ENCODE data around the gene CDC14A. TPM values are rescaled to one million over a fixed set of nuclear protein-coding genes. Genes with fewer than 3 reads are reported as not detected.
A peak's percentile ranks its signal among the peaks of the same experiment; 100 is the strongest.
"Not testable (repeated sequence)": the region's sequence is repeated elsewhere in the genome, so short reads cannot be mapped to it uniquely, and the experiment has no call there.

The CDC14A gene
- total and polyA plus RNA-seq, 2 donors: 3.9 to 29.1 TPM

GRCh38 chr1:100322436-100323211, 29.7 kb upstream of the CDC14A start:
- Histone ChIP-seq H3K4me3 (ENCODE audit: low read depth, low read length) (no peak overlapping the region), H3K27ac (ENCODE audit: low read depth) (no peak overlapping the region), H3K36me3 (ENCODE audit: insufficient read depth) (no peaks in the 10 kb centered on the region), H3K4me1 (ENCODE audit: insufficient read depth) (no peaks in the 10 kb centered on the region)
- 61% methylated on average over 1 of the region's 1 CpG for WGBS
- DNase-seq (ENCODE audit: extremely low spot score): no peak

- no peaks in the 10 kb centered on the region for H3K4me1 ChIP-seq (ENCODE audit: insufficient read depth)
- no peak overlapping the region for H3K27ac ChIP-seq (ENCODE audit: low read depth)
- no peak for DNase-seq (ENCODE audit: extremely low spot score)
Measured at GRCh38 chr1:100323419-100324106, 28.7 kb upstream of the CDC14A start.

GRCh38 chr1:100325415-100326324, 26.6 kb upstream of the CDC14A start:
- DNase-seq (ENCODE audit: extremely low spot score): peak; percentile 23
- no peaks in the 10 kb centered on the region for H3K36me3 ChIP-seq (ENCODE audit: insufficient read depth)
- no peaks in the 10 kb centered on the region for H3K4me1 ChIP-seq (ENCODE audit: insufficient read depth)
- no peak overlapping the region for H3K27ac ChIP-seq (ENCODE audit: low read depth)
- no peak overlapping the region for H3K4me3 ChIP-seq (ENCODE audit: low read depth, low read length)
- WGBS: 78% methylated on average over 7 of the region's 7 CpGs

More at GRCh38 chr1:100323419-100324106, 28.7 kb upstream of the CDC14A start:
- 74% methylated on average over 6 of the region's 6 CpGs for WGBS
- H3K4me3 ChIP-seq (ENCODE audit: low read depth, low read length): no peak overlapping the region
- H3K36me3 ChIP-seq (ENCODE audit: insufficient read depth): no peaks in the 10 kb centered on the region

- H3K4me1 ChIP-seq (ENCODE audit: insufficient read depth); H3K4me3 ChIP-seq (ENCODE audit: low read depth, low read length); H3K36me3 ChIP-seq (ENCODE audit: insufficient read depth); DNase-seq (ENCODE audit: extremely low spot score); H3K27ac ChIP-seq (ENCODE audit: low read depth): not testable (repeated sequence)
- 95% methylated on average over 1 of the region's 1 CpG for WGBS
Measured at GRCh38 chr1:100326325-100326670, 26.0 kb upstream of the CDC14A start.

GRCh38 chr1:100328133-100328532, 24.2 kb upstream of the CDC14A start:
- H3K4me1 ChIP-seq (ENCODE audit: insufficient read depth): no peaks in the 10 kb centered on the region
- H3K4me3 ChIP-seq (ENCODE audit: low read depth, low read length): no peak overlapping the region
- no peak overlapping the region for H3K27ac ChIP-seq (ENCODE audit: low read depth)
- 90% methylated on average over 1 of the region's 1 CpG for WGBS
- no peak for DNase-seq (ENCODE audit: extremely low spot score)
- H3K36me3 ChIP-seq (ENCODE audit: insufficient read depth): no peaks in the 10 kb centered on the region

GRCh38 chr1:100331146-100331545, 21.2 kb upstream of the CDC14A start:
- not testable (repeated sequence) for H3K4me3 ChIP-seq (ENCODE audit: low read depth, low read length); DNase-seq (ENCODE audit: extremely low spot score); H3K4me1 ChIP-seq (ENCODE audit: insufficient read depth); H3K36me3 ChIP-seq (ENCODE audit: insufficient read depth); H3K27ac ChIP-seq (ENCODE audit: low read depth)
- WGBS: 49% methylated on average over 2 of the region's 2 CpGs

- H3K4me3 ChIP-seq (ENCODE audit: low read depth, low read length): no peak overlapping the region
- WGBS: 89% methylated on average over 9 of the region's 9 CpGs
- H3K27ac ChIP-seq (ENCODE audit: low read depth): no peak overlapping the region
- H3K36me3 ChIP-seq (ENCODE audit: insufficient read depth): no peaks in the 10 kb centered on the region
- H3K4me1 ChIP-seq (ENCODE audit: insufficient read depth): no peaks in the 10 kb centered on the region
- DNase-seq (ENCODE audit: extremely low spot score): no peak
Measured at GRCh38 chr1:100332331-100332730, 20.0 kb upstream of the CDC14A start.

GRCh38 chr1:100335436-100335835, 16.9 kb upstream of the CDC14A start:
- H3K4me3 ChIP-seq (ENCODE audit: low read depth, low read length): no peak overlapping the region
- 61% methylated on average over 1 of the region's 1 CpG for WGBS
- DNase-seq (ENCODE audit: extremely low spot score): no peak
- no peaks in the 10 kb centered on the region for H3K36me3 ChIP-seq (ENCODE audit: insufficient read depth)
- H3K4me1 ChIP-seq (ENCODE audit: insufficient read depth): no peaks in the 10 kb centered on the region
- H3K27ac ChIP-seq (ENCODE audit: low read depth): no peak overlapping the region

GRCh38 chr1:100337878-100338277, 14.4 kb upstream of the CDC14A start:
- WGBS: 95% methylated on average over 5 of the region's 5 CpGs
- not testable (repeated sequence) for H3K4me3 ChIP-seq (ENCODE audit: low read depth, low read length); H3K4me1 ChIP-seq (ENCODE audit: insufficient read depth); H3K36me3 ChIP-seq (ENCODE audit: insufficient read depth); DNase-seq (ENCODE audit: extremely low spot score); H3K27ac ChIP-seq (ENCODE audit: low read depth)

GRCh38 chr1:100339735-100340134, 12.6 kb upstream of the CDC14A start:
- H3K4me3 ChIP-seq (ENCODE audit: low read depth, low read length); DNase-seq (ENCODE audit: extremely low spot score); H3K27ac ChIP-seq (ENCODE audit: low read depth); H3K4me1 ChIP-seq (ENCODE audit: insufficient read depth); H3K36me3 ChIP-seq (ENCODE audit: insufficient read depth): not testable (repeated sequence)
- 82% methylated on average over 6 of the region's 6 CpGs for WGBS

- 81% methylated on average over 1 of the region's 1 CpG for WGBS
- Histone ChIP-seq H3K4me1 (ENCODE audit: insufficient read depth) (no peaks in the 10 kb centered on the region), H3K27ac (ENCODE audit: low read depth) (no peak overlapping the region), H3K36me3 (ENCODE audit: insufficient read depth) (no peaks in the 10 kb centered on the region), H3K4me3 (ENCODE audit: low read depth, low read length) (no peak overlapping the region)
- DNase-seq (ENCODE audit: extremely low spot score): no peak
Measured at GRCh38 chr1:100340494-100340893, 11.8 kb upstream of the CDC14A start.

GRCh38 chr1:100342348-100342747, 10.0 kb upstream of the CDC14A start:
- Histone ChIP-seq H3K36me3 (ENCODE audit: insufficient read depth) (no peaks in the 10 kb centered on the region), H3K4me3 (ENCODE audit: low read depth, low read length) (no peak overlapping the region), H3K4me1 (ENCODE audit: insufficient read depth) (no peaks in the 10 kb centered on the region), H3K27ac (ENCODE audit: low read depth) (no peak overlapping the region)
- WGBS: 89% methylated on average over 2 of the region's 2 CpGs
- DNase-seq (ENCODE audit: extremely low spot score): no peak

- Histone ChIP-seq H3K27ac (ENCODE audit: low read depth) (no peak overlapping the region), H3K4me3 (ENCODE audit: low read depth, low read length) (no peak overlapping the region), H3K36me3 (ENCODE audit: insufficient read depth) (no peaks in the 10 kb centered on the region), H3K4me1 (ENCODE audit: insufficient read depth) (no peaks in the 10 kb centered on the region)
- no peak for DNase-seq (ENCODE audit: extremely low spot score)
- 46% methylated on average over 3 of the region's 3 CpGs for WGBS
Measured at GRCh38 chr1:100343897-100344296, 8.4 kb upstream of the CDC14A start.
